ENCODE data around the gene HAUS3. TPM values are rescaled to one million over a fixed set of nuclear protein-coding genes. Genes with fewer than 3 reads are reported as not detected.

HAUS3 gene
- total RNA-seq, 4 donors from 2014 or later: 9.9 to 14.1 (median 11.3) TPM

DNA sequence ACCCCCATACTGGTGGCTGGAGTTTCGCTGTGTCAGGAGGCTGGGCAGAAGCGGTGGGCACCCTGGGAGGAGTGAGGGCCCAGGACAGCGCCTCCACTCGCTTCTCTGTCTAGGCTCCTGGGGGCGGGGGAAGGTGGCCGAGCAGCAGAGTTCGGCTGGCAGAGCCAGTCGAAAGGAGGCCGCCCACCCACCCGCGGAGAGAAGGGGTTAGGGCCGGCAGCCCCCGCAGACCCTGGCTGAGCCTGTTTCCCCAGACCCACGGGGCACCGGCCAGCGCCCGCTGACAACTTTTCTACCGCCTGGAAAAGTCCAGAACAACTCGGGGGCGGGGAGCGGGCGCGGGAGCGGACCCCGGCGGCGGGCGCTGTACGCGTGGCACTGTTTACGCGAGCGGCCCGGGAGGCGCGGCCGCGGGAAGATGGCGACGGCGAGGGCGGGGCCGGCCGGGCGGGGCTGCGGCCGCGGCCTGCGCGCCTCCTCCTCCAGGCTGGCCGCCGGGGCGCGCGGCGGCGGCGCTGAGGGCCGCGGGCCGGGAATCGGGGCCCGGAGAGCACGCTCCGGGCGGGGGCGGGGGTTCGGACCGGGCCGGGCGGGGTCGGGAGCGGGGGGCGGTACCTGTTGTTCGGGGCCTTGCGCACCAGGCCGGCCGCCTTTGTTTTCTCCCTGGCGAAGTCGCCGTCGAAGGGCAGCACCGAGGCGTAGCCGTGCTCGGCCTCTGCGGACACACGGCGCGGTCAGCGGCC lies 19.4 kb upstream of the HAUS3 start:
- Histone ChIP-seq H3K27ac (replicated peaks in 1 of 4) (peak overlapping the region; percentile 91 to 96 (median 92)), H3K27me3 (no peaks in the 10 kb centered on the region), H3K4me1 (peaks cover 67 to 88% (median 77%) of the 10 kb centered on the region in 4 donors), H3K36me3 (peaks cover 0 to 8% (median 5%) of the 10 kb centered on the region in 4 donors), H3K4me3 (peak overlapping the region; percentile 91 to 96 (median 93)), H3K9me3 (no peaks in the 10 kb centered on the region)
- TF ChIP-seq POLR2A (IDR thresholded peaks at IDR 0.05; ENCODE audit: low read depth) (no peak), POLR2AphosphoS5 (IDR thresholded peaks at IDR 0.05) (peak; percentile 5 to 39)
- DNase-seq (ENCODE audit: extremely low spot score): no peak
- WGBS: 0% methylated on average over 2 of the region's 91 CpGs
- intact Hi-C loops (cut with DNase I): loop anchor here (2.0 to 5.0 kb wide), 3 partner anchors 18 to 276 kb away; partner anchors contain the start of genes CFAP99, FAM193A, HAUS3 and POLN

GRCh38 chr4:2260344-2261109 lies 18.6 kb upstream of the HAUS3 start:
- no peaks in the 10 kb centered on the region for H3K27me3 ChIP-seq
- DNase-seq (ENCODE audit: extremely low spot score): no peak
- intact Hi-C loops (cut with DNase I): loop anchor here (2.0 to 5.0 kb wide), 3 partner anchors 18 to 277 kb away; partner anchors contain the start of genes CFAP99, FAM193A, HAUS3 and POLN
- peaks cover 0 to 8% (median 5%) of the 10 kb centered on the region in 4 donors for H3K36me3 ChIP-seq
- TF ChIP-seq POLR2A (IDR thresholded peaks at IDR 0.05; ENCODE audit: low read depth) (no peak), POLR2AphosphoS5 (IDR thresholded peaks at IDR 0.05) (no peak), CTCF (IDR thresholded peaks at IDR 0.05) (no peak), EP300 (IDR thresholded peaks at IDR 0.05) (no peak)
- H3K4me1 ChIP-seq: peaks cover 67 to 88% (median 77%) of the 10 kb centered on the region in 4 donors
- peak overlapping the region; percentile 91 to 96 (median 92) for H3K27ac ChIP-seq (replicated peaks in 1 of 4)
- no peaks in the 10 kb centered on the region for H3K9me3 ChIP-seq
- WGBS: 40% methylated on average over 3 of the region's 23 CpGs
- peak overlapping the region; percentile 91 to 96 (median 93) for H3K4me3 ChIP-seq

DNA sequence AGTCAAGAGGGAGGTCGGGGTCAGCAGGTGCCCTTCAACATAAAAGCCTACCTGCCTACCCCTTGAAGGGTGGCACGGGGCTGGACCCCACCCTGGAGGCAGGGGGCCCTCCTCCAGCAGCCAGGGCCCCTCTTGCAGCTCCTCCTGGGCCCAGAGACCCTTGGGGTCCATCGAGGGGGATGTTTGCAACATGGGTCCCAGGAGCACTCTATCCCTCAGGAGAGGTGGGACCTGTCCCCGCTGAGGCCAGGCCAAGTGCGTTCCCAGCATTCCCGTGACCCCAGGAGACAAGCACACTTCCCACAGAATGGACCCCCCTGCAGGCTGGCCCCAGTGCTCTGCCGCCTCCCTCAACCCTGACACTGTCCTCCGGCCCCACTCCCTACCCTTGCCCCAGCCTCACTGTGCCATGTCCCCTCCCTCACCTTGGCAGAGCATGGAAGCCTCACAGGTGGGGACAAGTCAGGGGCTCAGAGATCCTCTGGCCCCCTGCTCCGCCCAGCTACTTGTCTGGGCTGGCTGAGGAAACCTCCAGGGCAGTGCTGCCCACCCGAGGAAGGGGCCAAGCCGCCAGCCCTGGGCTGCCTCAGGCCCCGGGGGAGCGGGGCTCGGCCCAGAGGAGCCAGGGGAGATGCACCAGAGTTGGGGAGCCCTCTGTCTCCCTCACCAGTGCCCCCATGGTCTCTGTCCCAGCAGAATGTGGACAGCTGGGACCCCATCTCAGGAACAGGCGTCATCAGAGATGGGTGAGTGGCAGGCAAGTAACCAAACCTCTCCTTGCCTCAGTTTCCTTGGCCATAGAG lies 17.8 kb upstream of the HAUS3 start:
- peaks cover 68 to 88% (median 80%) of the 10 kb centered on the region in 4 donors for H3K4me1 ChIP-seq
- DNase-seq (ENCODE audit: extremely low spot score): no peak
- H3K27ac ChIP-seq (replicated peaks in 1 of 4): peak overlapping the region; percentile 91 to 96 (median 92)
- H3K36me3 ChIP-seq: peaks cover 0 to 15% (median 10%) of the 10 kb centered on the region in 4 donors
- 78% methylated on average over 9 of the region's 15 CpGs for WGBS
- TF ChIP-seq EP300 (IDR thresholded peaks at IDR 0.05) (no peak), POLR2AphosphoS5 (IDR thresholded peaks at IDR 0.05) (no peak), POLR2A (IDR thresholded peaks at IDR 0.05; ENCODE audit: low read depth) (no peak), CTCF (IDR thresholded peaks at IDR 0.05) (no peak)
- no peaks in the 10 kb centered on the region for H3K9me3 ChIP-seq
- intact Hi-C loops (cut with DNase I): loop anchor here (2.0 to 5.0 kb wide), 3 partner anchors 17 to 278 kb away; partner anchors contain the start of genes CFAP99, FAM193A, HAUS3 and POLN
- H3K27me3 ChIP-seq: no peaks in the 10 kb centered on the region
- peak overlapping the region; percentile 91 to 96 (median 93) for H3K4me3 ChIP-seq

GRCh38 chr4:2259036-2259540 lies 17.2 kb upstream of the HAUS3 start:
- TF ChIP-seq EP300 (IDR thresholded peaks at IDR 0.05) (no peak), CTCF (IDR thresholded peaks at IDR 0.05) (no peak), POLR2A (IDR thresholded peaks at IDR 0.05; ENCODE audit: low read depth) (no peak), POLR2AphosphoS5 (IDR thresholded peaks at IDR 0.05) (no peak)
- H3K27me3 ChIP-seq: no peaks in the 10 kb centered on the region
- H3K36me3 ChIP-seq: peaks cover 0 to 22% (median 16%) of the 10 kb centered on the region in 4 donors
- intact Hi-C loops (cut with DNase I): no loop called here
- peak overlapping the region; percentile 91 to 96 (median 92) for H3K27ac ChIP-seq (replicated peaks in 1 of 4)
- H3K9me3 ChIP-seq: no peaks in the 10 kb centered on the region
- DNase-seq (ENCODE audit: extremely low spot score): no peak
- H3K4me1 ChIP-seq: peaks cover 72 to 85% (median 80%) of the 10 kb centered on the region in 4 donors
- 59% methylated on average over 6 of the region's 13 CpGs for WGBS
- peak overlapping the region; percentile 91 to 96 (median 93) for H3K4me3 ChIP-seq
